ENCODE measurements around the gene PALD1.

The PALD1 gene

DNA sequence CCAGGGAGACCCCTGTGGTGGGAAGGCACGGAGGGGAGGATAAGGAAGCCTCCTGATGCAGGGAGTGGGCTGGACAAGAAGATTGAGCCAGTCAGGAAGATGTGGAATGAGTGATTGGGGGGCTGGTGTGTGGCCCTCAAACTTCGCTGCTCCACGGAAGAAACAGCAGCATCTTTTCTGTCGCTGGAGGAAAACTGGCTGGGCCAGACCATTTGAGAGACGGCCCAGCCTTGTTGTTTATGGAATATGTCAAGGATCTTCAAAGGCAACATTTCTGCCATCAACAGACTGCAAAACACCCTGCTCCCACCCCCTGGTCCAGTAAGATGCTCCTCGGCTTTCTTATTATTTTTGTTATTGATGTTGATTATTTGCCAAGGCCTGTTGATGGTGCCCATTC is 29.4 kb downstream of the PALD1 start:
- no peak for DNase-seq

DNA sequence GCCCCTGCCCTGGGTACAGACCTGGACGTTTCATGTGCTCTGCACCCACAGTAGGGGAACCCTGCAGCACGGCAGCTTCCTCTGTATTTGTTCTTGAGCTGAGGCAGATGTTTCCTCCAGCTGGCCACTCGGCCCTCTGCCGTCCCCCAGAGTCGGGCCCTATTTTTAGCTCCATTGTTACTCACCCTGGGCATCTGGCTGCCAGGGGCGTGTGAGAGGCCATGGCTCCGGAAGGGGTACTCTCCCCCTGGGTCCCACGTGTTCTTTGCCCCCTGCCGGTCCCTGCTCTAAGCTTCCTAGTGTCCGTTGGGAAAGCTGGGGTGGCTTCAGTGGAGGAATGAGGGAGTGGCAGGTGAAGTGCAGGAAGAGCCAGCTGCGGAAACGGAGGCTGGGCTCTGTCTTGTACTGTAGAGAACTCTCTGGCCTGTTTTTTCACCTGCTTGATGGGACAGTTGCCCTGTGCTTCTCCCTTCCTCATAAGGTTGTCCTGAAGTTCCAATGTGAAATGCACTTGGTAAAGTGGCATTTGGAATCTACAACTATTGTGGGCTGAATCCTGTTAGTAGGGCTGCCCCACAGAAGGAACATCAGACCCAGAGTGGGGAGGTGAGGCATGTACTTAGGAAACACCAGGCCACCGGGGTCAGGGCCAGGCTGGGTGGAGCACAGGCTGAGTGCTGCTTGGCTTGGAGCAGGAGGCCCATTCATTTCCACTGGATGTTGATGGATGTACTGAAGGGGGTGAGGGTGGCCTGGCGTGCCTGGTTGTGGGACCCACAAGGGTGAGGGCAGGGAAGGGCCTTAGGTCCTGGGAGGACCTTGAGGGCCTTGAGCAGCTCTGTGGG is 30.6 kb downstream of the PALD1 start:
- peak; percentile 59 for DNase-seq

DNA sequence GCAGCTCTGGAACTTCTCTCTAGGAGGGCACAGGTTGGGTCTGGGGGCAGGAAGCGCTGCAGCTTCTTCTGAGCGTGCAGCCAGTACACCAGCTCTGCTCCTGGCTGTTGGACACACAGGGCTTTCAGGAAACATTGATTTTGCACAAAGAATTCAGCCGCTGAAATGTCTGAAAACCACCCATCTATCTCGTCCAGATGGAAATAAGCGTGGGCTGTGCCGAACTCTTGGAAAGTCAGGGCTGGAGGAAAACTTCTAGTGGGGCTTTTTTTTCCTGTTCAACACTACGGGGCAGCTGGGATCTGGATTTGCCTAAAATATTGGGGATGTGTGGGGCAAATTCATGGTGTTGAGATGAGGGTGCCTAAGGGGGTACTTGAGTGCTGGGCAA is 31.2 kb downstream of the PALD1 start:
- no peak for DNase-seq

DNA sequence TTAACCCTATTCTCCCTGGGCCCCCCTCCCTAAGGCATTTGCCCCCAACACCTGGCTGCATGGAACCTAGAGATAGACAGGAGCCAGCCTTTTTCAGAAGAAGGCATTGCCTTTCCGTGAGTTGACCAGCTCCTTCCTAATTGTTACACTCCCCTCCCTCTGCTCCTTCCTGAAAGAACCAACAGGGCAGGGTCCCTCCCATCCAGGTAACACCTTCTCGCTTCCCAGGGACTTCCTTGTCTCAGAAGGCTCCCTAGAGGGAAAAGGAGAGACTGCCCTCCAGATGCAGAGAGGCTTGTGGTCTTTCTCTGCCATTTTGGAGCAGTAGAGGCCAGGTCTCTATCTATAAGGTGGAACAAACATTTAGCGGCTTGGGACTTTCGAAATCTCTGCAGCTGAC is 31.9 kb downstream of the PALD1 start:
- no peak for DNase-seq

DNA sequence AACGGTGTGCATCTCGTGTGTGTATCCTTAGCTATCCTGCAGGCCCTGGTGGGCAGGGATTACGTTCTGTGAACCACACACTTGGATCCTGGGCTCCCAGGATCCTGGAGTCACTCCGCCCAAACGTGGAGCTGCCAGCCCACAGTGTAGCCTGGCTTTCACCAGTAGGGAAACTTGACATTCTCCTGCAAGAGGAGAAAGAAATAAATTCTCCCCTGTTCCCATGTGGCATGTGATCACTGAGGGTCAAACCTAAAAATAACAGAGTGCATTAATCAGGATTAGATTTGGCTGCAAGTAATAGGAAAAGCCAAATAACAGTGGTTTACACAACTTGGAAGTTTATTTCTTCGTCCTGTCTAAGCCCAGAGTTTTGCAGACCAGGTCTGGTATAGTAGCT is 32.3 kb downstream of the PALD1 start:
- no peak for DNase-seq

DNA sequence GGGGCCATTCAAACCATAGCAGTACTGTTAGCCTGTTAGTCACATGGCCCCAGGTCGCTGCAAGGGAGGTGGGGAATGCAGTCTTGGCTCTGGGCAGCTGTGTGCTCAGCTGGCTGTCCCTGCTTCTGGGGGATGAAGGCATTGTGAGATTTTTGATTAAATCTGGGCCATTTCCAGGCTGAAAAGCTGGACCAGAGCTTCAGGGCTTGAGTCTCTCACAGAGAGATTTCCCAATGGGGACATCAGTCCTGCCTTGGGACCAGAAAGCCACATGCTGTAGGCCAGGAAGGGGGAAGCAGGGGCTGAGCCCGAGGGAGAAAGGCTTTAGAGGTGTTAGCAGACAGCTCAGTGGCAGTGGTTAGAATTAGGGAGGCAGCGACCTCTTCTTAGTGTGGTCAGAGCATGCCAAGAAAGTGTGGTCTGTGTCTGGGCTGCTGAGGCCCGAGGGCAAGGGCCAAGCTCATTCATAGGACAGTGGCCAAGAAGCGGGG is 33.6 kb downstream of the PALD1 start:
- no peak for DNase-seq

DNA sequence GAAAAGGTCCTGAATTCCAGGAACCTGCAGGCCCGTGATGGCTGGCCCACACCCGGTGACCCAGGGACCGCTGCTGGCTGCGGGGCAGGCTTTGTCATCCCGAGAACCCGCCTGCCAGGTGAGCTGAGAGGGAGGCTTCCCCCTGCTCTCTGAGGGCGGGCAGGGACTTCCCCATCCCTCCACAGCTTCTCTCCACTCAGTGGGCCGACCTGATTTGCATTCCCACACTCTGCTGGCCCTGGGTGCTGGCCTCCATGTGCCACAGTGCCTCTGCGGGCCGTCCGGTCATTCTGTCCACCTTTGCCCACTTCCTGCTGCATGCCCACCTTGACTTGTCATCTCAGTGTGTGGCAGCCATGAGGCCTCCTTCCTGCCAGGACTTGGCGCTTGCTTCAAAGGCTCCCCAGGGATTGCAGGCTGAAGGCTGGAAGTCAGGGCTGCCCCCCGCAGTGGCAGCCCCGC is 35.3 kb downstream of the PALD1 start:
- DNase-seq: peak; percentile 42

DNA sequence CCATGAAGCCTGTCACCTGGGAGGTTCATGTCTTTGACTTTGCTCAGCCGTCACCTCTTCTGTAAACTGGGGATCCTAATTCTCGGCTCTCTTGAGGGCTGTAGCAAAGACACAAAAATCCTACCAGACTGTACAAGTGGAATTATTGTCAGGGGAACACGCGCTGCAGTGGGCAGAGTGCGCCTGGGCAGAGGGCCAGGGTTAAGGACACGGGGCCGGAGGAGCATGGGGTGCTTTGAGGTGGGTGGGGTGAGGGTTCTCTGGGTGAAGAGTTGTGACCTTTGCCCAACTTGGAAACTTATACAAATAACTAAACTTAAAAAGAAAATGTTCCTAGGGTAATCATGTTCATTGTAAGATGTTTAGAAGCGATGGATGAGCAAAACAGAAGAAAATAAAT is 36.0 kb downstream of the PALD1 start:
- no peak for DNase-seq

DNA sequence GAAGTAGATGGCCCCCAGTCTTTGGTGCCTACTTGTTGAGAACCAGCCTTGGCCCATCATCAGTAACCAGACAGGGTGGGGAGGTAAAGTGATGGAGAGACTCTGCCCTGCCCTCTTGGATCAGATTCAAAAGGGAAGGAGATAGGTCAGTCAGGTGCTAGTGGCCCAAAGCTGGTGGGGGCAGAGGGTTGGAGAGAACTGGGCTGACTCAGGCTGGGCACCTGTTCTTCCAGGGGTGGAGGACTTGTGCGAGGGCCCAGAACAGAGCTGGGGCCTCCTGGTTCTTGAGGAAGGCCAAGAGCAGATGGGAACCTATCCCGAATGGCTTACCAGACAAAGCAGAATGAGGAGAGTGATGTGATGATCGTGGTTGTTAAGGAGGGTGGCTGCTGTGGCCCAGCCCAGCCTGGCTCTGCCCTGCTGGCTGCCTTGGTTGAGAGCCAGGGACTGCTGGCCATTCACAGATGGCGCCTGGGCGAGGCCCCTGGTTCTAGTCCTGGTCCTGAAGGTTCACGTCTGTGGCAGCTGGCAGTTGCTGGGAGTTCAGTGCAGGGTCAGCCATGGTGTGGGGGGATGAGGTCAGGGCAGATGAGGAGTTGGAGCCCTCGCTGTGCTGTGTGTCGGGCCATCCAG is 36.6 kb downstream of the PALD1 start:
- no peak for DNase-seq

DNA sequence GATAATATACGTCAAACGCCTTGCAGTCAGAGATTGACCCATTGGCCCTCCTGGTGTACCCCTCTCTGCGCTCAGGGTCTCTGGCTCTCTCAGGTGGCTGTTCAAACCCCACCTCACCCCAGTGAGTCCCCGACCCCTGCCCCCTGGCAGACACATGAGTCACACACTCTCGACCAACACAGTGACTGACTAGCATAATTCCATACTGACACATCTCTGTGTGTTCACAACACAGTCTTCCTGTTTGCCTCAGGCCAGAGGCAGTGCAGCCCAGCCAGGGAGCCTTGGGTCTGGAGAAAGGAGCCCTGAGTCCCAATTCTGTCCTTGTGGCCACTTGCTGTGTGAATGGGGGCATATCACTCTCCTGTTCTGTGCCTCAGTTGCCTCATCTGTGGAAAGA is 40.1 kb downstream of the PALD1 start:
- DNase-seq: peak; percentile 76

DNA sequence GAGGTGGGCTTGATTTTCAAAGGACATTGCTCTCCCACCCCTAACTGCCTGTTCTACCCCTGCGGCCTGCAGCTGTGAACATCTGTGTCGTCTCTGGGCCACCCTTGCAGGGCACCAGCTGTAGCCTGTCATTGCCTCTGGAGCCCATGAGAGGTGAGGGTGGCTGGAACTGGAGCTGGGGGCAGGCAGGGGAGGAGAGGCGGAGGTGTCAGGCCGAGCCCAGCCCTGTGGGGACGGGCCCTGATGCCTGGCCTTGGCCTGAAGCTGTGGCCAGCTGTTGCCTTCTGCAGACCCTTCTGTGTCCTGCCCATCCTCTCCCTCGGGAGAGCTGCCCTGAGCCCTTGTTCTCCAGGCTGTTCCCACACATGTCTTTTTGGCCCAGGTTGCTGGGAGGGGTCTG is 44.5 kb downstream of the PALD1 start:
- no peak for DNase-seq

DNA sequence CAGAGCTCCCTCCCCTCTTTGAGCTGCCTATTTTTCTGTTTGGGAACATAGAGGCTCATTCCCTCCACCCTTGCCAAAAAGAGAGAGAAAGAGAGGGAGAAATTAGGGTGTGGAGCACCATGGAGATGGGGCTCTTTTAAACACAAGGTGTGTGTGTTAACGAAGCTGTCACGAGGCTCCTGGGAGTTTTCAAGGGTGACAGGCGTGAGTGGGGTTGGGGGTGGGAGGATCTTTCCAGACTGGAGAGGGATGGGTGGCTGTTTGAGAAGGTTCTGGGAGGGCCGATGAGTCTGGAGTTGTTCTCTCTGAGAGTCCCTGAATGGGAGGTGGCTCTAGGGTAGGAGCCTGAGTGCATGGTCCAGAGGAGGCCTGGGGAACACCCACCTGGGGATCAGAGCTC is 45.0 kb downstream of the PALD1 start:
- DNase-seq: no peak

DNA sequence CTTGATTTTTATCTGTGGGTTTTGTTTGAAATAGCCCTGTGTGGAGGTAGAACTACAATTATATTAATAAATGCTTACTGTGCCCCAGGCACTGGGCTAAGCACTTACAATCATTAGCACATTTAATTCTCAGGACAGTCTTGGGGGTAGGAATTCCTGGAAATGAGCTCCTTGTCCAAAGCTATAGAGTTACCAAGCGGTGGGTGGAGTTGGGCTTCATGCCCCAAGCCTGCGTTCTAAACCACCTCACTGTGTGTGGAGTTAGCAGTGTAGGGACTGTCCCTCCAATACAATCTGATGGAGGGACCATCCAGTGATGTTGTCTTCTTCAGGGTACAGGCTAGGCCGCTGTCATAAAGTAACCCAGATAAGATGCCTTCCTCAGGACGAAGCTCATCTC is 49.7 kb downstream of the PALD1 start:
- no peak for DNase-seq

DNA sequence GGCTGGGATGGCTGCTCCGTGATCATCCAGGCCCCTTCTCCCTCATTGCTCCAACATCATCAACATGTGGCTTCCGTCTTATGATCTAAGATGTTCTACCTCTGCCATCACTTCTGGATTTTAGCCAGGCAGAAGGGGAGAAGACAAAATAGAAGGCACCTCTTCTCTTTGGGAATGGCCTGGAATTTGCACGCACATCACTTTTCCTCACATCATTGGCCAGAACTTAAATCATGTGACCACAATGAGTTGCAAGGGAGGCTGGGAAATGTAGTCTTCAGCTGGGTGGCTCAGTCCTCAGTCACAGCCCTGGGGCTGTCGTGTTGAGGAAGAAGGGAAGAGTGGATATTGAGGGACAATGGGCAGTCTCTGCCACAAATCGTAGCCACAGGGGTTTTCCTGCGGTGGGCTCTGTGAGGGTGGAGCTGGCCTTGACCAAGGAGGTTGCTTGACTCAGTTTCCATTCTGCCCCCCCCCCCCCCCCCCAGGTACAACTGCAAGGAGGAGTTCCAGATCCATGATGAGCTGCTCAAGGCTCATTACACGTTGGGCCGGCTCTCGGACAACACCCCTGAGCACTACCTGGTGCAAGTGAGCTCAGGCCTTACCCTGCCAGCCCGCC is 50.3 kb downstream of the PALD1 start:
- peak; percentile 76 for DNase-seq

DNA sequence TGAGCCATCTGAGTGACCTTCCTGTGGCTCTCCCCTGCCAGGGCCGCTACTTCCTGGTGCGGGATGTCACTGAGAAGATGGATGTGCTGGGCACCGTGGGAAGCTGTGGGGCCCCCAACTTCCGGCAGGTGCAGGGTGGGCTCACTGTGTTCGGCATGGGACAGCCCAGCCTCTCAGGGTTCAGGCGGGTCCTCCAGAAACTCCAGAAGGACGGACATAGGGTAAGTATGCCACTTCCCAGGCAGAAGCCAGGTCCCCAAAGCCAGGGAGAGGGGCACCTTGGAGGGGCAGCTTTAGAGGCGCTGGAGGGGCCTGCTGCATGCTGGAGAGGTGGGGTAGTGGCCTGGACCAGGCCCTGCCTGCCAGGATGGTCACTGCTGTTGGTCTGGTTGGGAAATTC is 51.3 kb downstream of the PALD1 start:
- DNase-seq: no peak

DNA sequence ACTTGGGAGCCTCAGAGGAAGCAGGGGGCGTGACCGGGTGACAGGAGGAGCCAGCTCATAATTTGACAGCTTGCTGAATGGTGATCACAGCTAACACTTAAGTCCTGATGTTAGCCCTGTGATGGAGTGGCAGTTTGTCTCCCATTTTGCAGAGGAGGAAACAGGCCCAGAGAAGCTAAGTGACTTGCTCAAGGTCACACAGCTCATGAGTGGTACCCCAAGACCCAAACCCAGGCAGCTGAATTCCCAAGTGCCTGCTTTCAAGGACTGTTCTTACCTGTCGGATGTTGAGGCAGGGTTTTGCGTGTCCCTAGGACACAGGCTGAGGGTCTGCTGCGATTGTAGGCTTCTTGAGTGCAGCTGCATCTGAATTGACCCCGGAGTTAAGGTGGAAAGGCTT is 51.7 kb downstream of the PALD1 start:
- DNase-seq: no peak

DNA sequence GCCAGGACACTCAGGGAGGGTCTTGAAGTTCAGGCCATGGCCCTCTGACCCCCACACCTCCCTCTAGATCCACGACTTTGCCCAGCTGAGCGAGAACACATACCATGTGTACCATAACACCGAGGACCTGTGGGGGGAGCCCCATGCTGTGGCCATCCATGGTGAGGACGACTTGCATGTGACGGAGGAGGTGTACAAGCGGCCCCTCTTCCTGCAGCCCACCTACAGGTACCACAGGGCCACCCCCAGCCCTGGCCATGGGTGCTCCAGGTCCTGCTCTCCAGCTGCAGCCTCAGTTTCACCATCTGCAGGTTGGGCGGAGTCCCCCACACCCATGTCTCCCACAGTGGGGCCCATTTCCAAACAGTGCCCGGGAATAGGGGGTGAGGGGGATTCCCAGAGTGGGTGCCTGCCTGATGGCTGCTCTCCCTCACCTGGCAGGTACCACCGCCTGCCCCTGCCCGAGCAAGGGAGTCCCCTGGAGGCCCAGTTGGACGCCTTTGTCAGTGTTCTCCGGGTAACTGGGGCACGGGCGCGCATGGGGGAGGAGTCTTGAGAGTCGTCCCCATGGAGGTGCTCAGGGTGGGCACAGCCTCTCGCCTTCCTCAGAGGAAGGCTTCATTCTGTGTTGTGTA is 54.1 kb downstream of the PALD1 start:
- no peak for DNase-seq

DNA sequence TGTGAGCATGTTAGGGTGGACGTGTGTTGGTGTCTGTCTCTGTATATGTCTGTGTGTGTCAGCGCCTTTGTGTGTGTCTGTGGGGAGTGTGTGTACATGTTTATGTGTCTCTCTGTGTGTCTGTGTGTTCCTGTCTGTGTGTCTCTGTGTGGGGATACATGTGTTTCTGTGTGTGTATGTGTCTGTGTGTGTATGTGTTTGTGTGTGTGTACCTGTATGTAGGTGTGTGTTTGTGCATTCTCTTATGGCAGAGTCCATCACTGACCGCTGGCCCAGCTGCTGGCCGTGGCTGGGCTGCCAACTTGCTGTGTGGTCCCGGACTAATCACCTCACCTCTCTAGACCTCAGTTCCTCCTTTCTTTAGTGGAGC is 54.6 kb downstream of the PALD1 start:
- no peak for DNase-seq

DNA sequence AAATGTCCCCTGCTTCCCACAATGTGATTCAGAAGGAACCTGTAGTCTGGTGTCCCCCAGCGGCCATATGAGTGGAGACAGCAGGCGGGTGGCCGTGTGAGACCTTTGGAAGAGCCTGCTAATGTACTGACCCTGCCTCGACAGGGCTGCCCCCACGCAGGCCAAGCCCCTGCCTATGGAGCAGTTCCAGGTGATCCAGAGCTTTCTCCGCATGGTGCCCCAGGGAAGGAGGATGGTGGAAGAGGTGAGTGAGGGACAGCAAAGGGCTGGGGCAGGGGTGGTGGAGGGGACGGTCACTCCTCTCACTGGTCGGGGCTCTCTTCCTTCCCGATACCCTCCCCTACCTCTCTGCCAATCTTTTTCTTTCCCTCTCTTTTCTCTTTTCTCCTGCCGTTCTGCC is 55.7 kb downstream of the PALD1 start:
- DNase-seq: no peak

DNA sequence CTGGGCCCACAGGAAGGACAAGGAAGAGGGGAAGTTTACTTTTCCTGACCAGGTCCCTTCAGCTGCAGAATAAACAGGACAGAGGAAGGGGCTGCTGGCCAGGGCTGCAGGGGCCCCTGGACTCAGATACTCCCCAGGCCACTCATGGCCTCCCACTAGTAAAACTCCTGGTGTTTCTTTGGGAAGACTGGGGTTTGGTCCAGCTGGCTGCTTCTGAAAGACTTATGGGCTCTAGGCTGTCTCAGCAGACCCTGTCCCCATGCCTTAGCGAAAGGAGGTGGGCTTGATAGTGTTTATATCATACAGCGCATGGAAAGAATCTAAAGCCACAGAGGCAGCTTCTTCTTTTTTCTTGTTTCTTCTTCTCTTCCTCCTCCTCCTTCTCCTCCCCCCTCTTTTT is 56.4 kb downstream of the PALD1 start:
- DNase-seq: no peak

DNA sequence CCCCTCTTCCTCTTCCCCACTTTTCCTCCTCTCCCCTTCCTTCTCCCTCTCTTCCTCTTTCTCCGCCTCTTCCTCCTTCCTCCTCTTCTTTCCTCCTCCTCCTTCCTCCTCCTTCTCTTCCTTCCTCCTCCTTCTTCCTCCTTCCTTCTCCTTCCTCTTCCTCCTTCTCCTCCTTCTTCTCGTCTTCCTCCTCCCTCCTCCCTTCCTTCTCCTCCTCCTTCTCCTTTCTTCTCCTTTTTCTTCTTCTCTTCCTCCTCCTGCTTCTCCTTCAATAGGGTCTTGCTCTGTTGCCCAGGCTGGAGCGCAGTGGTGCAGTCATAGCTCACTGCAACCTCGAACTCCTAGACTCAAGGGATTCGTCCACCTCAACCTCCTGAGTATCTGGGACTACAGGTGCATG is 56.9 kb downstream of the PALD1 start:
- DNase-seq: no peak

DNA sequence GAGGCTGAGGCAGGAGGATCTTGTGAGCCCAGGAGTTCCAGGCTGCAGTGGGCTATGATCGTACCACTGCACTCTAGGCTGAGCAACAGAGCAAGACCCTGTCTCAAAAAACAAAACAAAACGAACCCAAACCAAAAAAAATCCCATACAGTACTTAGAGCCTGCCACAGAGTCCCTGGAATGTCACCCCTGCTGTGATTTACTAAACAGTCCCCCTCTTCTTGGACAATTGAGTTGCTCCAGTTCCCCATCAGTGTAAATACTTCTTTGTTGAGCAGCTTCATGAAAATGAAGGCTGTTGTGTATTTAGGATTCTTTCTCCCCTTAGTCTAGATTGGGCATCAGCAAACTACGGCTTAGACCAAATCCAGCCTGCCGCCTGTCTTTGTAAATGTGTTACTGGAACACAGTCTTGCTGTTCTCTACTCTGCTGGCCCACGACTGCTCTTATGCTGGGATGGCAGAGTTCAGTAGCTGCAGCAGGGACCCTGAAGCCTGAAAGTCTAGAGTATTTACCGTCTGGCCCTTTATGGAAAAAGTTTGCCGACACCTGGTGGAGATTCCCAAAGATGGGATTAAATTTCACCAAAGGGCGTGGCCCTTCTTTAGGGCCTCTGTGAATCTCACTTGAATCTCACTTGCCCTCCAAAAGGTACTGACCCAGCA is 57.8 kb downstream of the PALD1 start:
- no peak for DNase-seq
